Suprapubic skin (tissue), 3 donors: ENCODE measurements around the gene ZNF18.

Source experiments
- CTCF ChIP-seq, 2 donors: fragments of 200-600 bp in 1 of 2; fragments of 450-650 bp in 1 of 2; sonication (generic) in 1 of 2; IDR thresholded peaks; one replicate each; pipeline ENCODE4 v1.5.1; 2016 to 2019; ENCODE audit warnings: antibody characterized with exemption in 2 of 2, mild to moderate bottlenecking in 1 of 2, moderate library complexity in 1 of 2
- POLR2A ChIP-seq, 2 donors: fragments of 450-650 bp; IDR thresholded peaks; one replicate each; pipeline ENCODE4 v1.6.1; 2017; ENCODE audit warnings: antibody characterized with exemption in 2 of 2, mild to moderate bottlenecking in 2 of 2, moderate library complexity in 2 of 2

DNA sequence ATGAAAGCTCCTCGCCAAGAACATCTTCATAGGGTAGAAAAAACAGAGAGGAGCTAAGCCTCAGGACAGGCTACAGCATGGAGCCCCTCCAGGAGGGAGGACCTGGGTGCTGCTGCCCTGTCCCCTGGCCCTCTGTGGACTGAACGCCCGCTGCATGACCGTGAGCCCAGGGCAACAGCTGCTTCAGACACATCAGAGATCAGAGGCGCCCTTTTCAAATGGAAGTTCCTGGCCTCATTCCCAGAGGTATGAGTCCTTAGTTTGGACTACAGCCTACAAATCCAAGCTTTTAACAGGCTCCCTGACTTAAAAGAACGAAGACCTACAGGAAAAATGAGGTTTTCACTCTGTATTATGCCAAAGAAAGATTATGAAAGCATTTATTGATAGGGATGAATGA is 48.5 kb downstream of the ZNF18 start:
- TF ChIP-seq CTCF (IDR thresholded peaks at IDR 0.05): no peak
- no peak for TF ChIP-seq POLR2A (IDR thresholded peaks at IDR 0.05)
